K562 (cell line): Measurements from ENCODE around the gene CPNE1. TPM values are rescaled to one million over a fixed set of nuclear protein-coding genes. Genes with fewer than 3 reads are reported as not detected.

ENCODE experiments used
- CREB1 ChIP-seq, 2 experiments: sonication (generic) in 1 of 2; formaldehyde crosslinking in 1 of 2; IDR thresholded peaks; 2 replicates each; pipeline versions ENCODE4 v1.6.1 to v1.8.0; 2012 to 2022; ENCODE audit warnings: inconsistent platforms in 1 of 2, mild to moderate bottlenecking in 1 of 2, missing genetic modification reagents in 1 of 2, moderate library complexity in 1 of 2
- MYNN ChIP-seq, 2 experiments: sonication (generic); formaldehyde crosslinking in 1 of 2; IDR thresholded peaks; 2 replicates each; pipeline versions ENCODE4 v1.5.0 to v1.6.1; 2016 to 2020; ENCODE audit warnings: antibody characterized with exemption in 1 of 2, missing genetic modification reagents in 1 of 2
- NFRKB ChIP-seq: fragments of 450-650 bp; IDR thresholded peaks from 2 replicates; pipeline ENCODE4 v1.6.1; 2016; ENCODE audit warnings: low read depth
- NFYB ChIP-seq: IDR thresholded peaks from 2 replicates; pipeline ENCODE4 v1.6.1; 2011; ENCODE audit warnings: mild to moderate bottlenecking, moderate library complexity; ENCODE audit not compliant: insufficient read length; ENCODE audit errors: extremely low read depth
- NONO ChIP-seq, 2 experiments: fragments of 200-400 bp in 1 of 2; fragments of 450-650 bp in 1 of 2; formaldehyde crosslinking in 1 of 2; IDR thresholded peaks; 2 replicates each; pipeline ENCODE4 v1.6.1; 2017; ENCODE audit warnings: low read depth in 2 of 2, mild to moderate bottlenecking in 2 of 2, moderate library complexity in 2 of 2, low read length in 1 of 2
- PPARD ChIP-seq: fragments of 250-450 bp; sonication (Bioruptor Pico); IDR thresholded peaks from 2 replicates; pipeline ENCODE4 v1.8.0; 2022; ENCODE audit warnings: inconsistent platforms, mild to moderate bottlenecking, moderate library complexity
- ZNF133 ChIP-seq: fragments of 250-450 bp; sonication (Bioruptor Pico); IDR thresholded peaks from 2 replicates; pipeline ENCODE4 v1.4.0; 2020; ENCODE audit warnings: mild to moderate bottlenecking
- ZNF780A ChIP-seq: fragments of 250-450 bp; sonication (Bioruptor Pico); IDR thresholded peaks from 2 replicates; pipeline ENCODE4 v1.5.0; 2021; ENCODE audit warnings: mild to moderate bottlenecking
- polyA plus RNA-seq, 8 experiments: library from polyadenylated mRNA; depleted of rRNA in 4 of 8; stranded (reverse) in 5 of 8; unstranded in 3 of 8; fragments of >200 nt; fragmentation: Nextera tagmentation in 2 of 8; fragmentation: Illumina TruSeq in 1 of 8; extraction: Ambion mirVana in 2 of 8; extraction: Trizol in 1 of 8; gene quantifications; 2 replicates each; pipeline versions ENCODE4 v1.2.1 to v1.2.3, GENCODE V29; 2011 to 2014; ENCODE audit warnings: inconsistent platforms in 1 of 8, missing spikeins in 1 of 8
- total RNA-seq, 7 experiments: library from RNA; depleted of rRNA in 6 of 7; stranded (reverse); fragments of >200 nt in 6 of 7; fragmentation: Illumina TruSeq in 2 of 7; extraction: Trizol in 2 of 7; gene quantifications; 2 replicates each; pipeline versions ENCODE4 v1.2.1 to v1.2.3, GENCODE V29; 2011 to 2021; ENCODE audit warnings: low replicate concordance in 1 of 7
- TF ChIP-seq, protein P1 (sequence below), 2 experiments: fragments of 450-650 bp in 1 of 2; sonication (generic) in 1 of 2; formaldehyde crosslinking in 1 of 2; IDR thresholded peaks in 1 of 2; conservative IDR thresholded peaks in 1 of 2; 2 replicates each; pipeline versions ENCODE4 v1.6.1 to v1.8.1; 2016 to 2023; ENCODE audit warnings: mild to moderate bottlenecking in 2 of 2, moderate library complexity in 2 of 2, inconsistent platforms in 1 of 2, missing genetic modification reagents in 1 of 2
- TF ChIP-seq, protein P2 (sequence below): sonication (generic); formaldehyde crosslinking; IDR thresholded peaks from 2 replicates; pipeline ENCODE4 v1.8.1; 2023; ENCODE audit warnings: mild to moderate bottlenecking, missing genetic modification reagents
- TF ChIP-seq, protein P3 (sequence below): sonication (generic); formaldehyde crosslinking; IDR thresholded peaks from 2 replicates; pipeline ENCODE4 v1.8.0; 2022; ENCODE audit warnings: mild to moderate bottlenecking, missing genetic modification reagents
- TF ChIP-seq, protein P4 (sequence below): conservative IDR thresholded peaks from 2 replicates; pipeline ENCODE4 v1.6.1; 2011; ENCODE audit warnings: low read depth, mild to moderate bottlenecking, low read length; ENCODE audit not compliant: control insufficient read depth
- TF ChIP-seq, protein P5 (sequence below), 2 experiments: fragments of 200-800 bp in 1 of 2; sonication (Bioruptor generic) in 1 of 2; sonication (generic) in 1 of 2; formaldehyde crosslinking in 1 of 2; IDR thresholded peaks in 1 of 2; conservative IDR thresholded peaks in 1 of 2; 2 replicates each; pipeline versions ENCODE4 v1.5.0 to v1.6.1; 2016 to 2020; ENCODE audit warnings: missing compliant biosample characterization in 1 of 2, missing genetic modification characterization in 1 of 2, missing genetic modification reagents in 1 of 2
- TF ChIP-seq, protein P6 (sequence below): fragments of 250-450 bp; sonication (Bioruptor Pico); IDR thresholded peaks from 2 replicates; pipeline ENCODE4 v1.4.0; 2020; ENCODE audit warnings: mild to moderate bottlenecking
- TF ChIP-seq, protein P7 (sequence below): fragments of 450-650 bp; IDR thresholded peaks from 2 replicates; pipeline ENCODE4 v1.6.1; 2016

Gene CPNE1
- total and polyA plus RNA-seq, 9 of the 15 experiments (the other 6 are each of a cell fraction or from before 2014, with no cell fraction given), result 42.1 to 102 (median 56.0) TPM

DNA sequence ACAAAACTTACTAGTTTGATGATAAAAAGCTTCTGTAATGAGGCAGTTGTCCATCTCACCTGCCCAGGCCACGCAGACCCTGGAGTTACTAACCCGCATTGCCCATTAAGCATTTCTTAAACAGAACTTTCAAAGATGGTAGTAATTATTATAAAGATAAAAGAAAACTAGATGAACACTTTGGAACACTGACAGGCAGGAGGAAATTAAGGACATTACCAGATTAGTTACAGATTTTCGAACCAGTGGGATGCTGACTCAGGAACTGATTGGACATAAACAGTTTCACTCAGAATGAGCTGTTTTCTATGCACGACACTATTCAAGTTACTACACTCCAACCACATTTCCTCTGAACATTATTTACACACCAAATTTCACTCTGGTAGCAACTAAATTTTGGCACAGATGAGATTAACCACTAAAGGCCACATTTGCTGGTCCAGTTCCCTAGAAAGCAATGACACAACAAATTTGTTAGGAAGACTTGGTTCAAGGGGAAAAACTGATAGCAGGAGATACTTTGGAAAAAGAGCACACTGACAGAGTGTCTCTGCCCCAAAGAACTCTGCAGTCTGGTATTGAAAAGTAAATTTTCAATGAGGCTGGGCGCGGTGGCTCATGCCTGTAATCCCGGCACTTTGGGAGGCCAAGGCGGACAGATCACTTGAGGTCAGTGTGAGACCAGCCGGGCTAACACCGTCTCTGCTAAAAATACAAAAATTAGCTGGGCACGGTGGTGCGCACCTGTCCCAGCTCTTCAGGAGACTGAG is 37.5 kb upstream of the CPNE1 start (continued):
- TF ChIP-seq, protein P1, sequence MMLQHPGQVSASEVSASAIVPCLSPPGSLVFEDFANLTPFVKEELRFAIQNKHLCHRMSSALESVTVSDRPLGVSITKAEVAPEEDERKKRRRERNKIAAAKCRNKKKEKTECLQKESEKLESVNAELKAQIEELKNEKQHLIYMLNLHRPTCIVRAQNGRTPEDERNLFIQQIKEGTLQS (IDR thresholded peaks at IDR 0.05), result no peak
- TF ChIP-seq, protein P1 (CRISPR knock-in tag; conservative IDR thresholded peaks at IDR 0.05), result no peak
- TF ChIP-seq CREB1 (IDR thresholded peaks at IDR 0.05), result no peak
- TF ChIP-seq CREB1 (CRISPR knock-in tag; IDR thresholded peaks at IDR 0.05), result no peak
- TF ChIP-seq, protein P2, sequence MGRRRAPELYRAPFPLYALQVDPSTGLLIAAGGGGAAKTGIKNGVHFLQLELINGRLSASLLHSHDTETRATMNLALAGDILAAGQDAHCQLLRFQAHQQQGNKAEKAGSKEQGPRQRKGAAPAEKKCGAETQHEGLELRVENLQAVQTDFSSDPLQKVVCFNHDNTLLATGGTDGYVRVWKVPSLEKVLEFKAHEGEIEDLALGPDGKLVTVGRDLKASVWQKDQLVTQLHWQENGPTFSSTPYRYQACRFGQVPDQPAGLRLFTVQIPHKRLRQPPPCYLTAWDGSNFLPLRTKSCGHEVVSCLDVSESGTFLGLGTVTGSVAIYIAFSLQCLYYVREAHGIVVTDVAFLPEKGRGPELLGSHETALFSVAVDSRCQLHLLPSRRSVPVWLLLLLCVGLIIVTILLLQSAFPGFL (CRISPR knock-in tag), result no peak
- TF ChIP-seq PPARD (CRISPR knock-in tag), result no peak
- TF ChIP-seq NFRKB, result no peak
- 0 out of 2 replicates have a peak, but pooled peaks have one; percentile 10 for TF ChIP-seq MYNN (IDR thresholded peaks at IDR 0.05)
- TF ChIP-seq MYNN (CRISPR knock-in tag; IDR thresholded peaks at IDR 0.05), result no peak
- TF ChIP-seq ZNF780A, result no peak; the same call in 1 of the 2 replicates
- TF ChIP-seq, protein P3, sequence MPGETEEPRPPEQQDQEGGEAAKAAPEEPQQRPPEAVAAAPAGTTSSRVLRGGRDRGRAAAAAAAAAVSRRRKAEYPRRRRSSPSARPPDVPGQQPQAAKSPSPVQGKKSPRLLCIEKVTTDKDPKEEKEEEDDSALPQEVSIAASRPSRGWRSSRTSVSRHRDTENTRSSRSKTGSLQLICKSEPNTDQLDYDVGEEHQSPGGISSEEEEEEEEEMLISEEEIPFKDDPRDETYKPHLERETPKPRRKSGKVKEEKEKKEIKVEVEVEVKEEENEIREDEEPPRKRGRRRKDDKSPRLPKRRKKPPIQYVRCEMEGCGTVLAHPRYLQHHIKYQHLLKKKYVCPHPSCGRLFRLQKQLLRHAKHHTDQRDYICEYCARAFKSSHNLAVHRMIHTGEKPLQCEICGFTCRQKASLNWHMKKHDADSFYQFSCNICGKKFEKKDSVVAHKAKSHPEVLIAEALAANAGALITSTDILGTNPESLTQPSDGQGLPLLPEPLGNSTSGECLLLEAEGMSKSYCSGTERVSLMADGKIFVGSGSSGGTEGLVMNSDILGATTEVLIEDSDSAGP, result no peak
- TF ChIP-seq NFYB, result no peak
- TF ChIP-seq, protein P4, sequence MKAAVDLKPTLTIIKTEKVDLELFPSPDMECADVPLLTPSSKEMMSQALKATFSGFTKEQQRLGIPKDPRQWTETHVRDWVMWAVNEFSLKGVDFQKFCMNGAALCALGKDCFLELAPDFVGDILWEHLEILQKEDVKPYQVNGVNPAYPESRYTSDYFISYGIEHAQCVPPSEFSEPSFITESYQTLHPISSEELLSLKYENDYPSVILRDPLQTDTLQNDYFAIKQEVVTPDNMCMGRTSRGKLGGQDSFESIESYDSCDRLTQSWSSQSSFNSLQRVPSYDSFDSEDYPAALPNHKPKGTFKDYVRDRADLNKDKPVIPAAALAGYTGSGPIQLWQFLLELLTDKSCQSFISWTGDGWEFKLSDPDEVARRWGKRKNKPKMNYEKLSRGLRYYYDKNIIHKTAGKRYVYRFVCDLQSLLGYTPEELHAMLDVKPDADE, result no peak
- TF ChIP-seq, protein P5, sequence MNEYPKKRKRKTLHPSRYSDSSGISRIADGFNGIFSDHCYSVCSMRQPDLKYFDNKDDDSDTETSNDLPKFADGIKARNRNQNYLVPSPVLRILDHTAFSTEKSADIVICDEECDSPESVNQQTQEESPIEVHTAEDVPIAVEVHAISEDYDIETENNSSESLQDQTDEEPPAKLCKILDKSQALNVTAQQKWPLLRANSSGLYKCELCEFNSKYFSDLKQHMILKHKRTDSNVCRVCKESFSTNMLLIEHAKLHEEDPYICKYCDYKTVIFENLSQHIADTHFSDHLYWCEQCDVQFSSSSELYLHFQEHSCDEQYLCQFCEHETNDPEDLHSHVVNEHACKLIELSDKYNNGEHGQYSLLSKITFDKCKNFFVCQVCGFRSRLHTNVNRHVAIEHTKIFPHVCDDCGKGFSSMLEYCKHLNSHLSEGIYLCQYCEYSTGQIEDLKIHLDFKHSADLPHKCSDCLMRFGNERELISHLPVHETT (CRISPR knock-in tag; conservative IDR thresholded peaks at IDR 0.05 in 1 of 2, IDR thresholded peaks at IDR 0.05 in 1 of 2), result no peak
- no peak for TF ChIP-seq ZNF133
- TF ChIP-seq NONO (IDR thresholded peaks at IDR 0.05; ENCODE audit: low read depth in 2 of 2, low read length in 1 of 2), result no peak
- TF ChIP-seq, protein P6, sequence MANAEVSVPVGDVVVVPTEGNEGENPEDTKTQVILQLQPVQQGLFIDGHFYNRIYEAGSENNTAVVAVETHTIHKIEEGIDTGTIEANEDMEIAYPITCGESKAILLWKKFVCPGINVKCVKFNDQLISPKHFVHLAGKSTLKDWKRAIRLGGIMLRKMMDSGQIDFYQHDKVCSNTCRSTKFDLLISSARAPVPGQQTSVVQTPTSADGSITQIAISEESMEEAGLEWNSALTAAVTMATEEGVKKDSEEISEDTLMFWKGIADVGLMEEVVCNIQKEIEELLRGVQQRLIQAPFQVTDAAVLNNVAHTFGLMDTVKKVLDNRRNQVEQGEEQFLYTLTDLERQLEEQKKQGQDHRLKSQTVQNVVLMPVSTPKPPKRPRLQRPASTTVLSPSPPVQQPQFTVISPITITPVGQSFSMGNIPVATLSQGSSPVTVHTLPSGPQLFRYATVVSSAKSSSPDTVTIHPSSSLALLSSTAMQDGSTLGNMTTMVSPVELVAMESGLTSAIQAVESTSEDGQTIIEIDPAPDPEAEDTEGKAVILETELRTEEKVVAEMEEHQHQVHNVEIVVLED (CRISPR knock-in tag), result no peak
- TF ChIP-seq, protein P7, sequence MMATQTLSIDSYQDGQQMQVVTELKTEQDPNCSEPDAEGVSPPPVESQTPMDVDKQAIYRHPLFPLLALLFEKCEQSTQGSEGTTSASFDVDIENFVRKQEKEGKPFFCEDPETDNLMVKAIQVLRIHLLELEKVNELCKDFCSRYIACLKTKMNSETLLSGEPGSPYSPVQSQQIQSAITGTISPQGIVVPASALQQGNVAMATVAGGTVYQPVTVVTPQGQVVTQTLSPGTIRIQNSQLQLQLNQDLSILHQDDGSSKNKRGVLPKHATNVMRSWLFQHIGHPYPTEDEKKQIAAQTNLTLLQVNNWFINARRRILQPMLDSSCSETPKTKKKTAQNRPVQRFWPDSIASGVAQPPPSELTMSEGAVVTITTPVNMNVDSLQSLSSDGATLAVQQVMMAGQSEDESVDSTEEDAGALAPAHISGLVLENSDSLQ, result no peak
